HG02763 (cell line): ENCODE results near the gene PHF12.
A peak's percentile ranks its signal among the peaks of the same experiment; 100 is the strongest.
"Not testable (repeated sequence)": the region's sequence is repeated elsewhere in the genome, so short reads cannot be mapped to it uniquely, and the experiment has no call there.

Experiments
- ATAC-seq: cut with Tn5 transposase; IDR thresholded peaks from one replicate; pipeline ENCODE4 v1.9.1; 2021; ENCODE audit warnings: mild to moderate bottlenecking, moderate library complexity; ENCODE audit not compliant: unreplicated experiment

PHF12 gene

GRCh38 chr17:28904800-28905199, 46.5 kb downstream of the PHF12 start:
- no peak for ATAC-seq

- ATAC-seq: not testable (repeated sequence)
Observed at GRCh38 chr17:28903546-28903841, 47.8 kb downstream of the PHF12 start.

- ATAC-seq: peak; percentile 84
Observed at GRCh38 chr17:28902819-28903545, 48.3 kb downstream of the PHF12 start, which contains the start of gene DHRS13. DHRS13 (minus strand) TSS chr17:28903079; CDS start chr17:28902944, 135 bp downstream.

- peak; percentile 10 for ATAC-seq
Observed at GRCh38 chr17:28901866-28902818, 49.2 kb downstream of the PHF12 start.

GRCh38 chr17:28900986-28901726, 50.2 kb downstream of the PHF12 start:
- ATAC-seq: no peak

- no peak for ATAC-seq
Observed at GRCh38 chr17:28899212-28899815, 52.0 kb downstream of the PHF12 start.

GRCh38 chr17:28898527-28898955, 52.8 kb downstream of the PHF12 start:
- no peak for ATAC-seq

GRCh38 chr17:28897769-28898526, 53.4 kb downstream of the PHF12 start:
- no peak for ATAC-seq

GRCh38 chr17:28896884-28897768, 54.2 kb downstream of the PHF12 start, which contains the start of gene FLOT2:
FLOT2 (minus strand) TSS chr17:28897733; CDS start chr17:28897574, 159 bp downstream.
- no peak for ATAC-seq

GRCh38 chr17:28896491-28896883, 54.8 kb downstream of the PHF12 start:
- no peak for ATAC-seq

GRCh38 chr17:28895794-28896447, 55.4 kb downstream of the PHF12 start:
- no peak for ATAC-seq

- not testable (repeated sequence) for ATAC-seq
Observed at GRCh38 chr17:28893248-28894183, 57.8 kb downstream of the PHF12 start.

- ATAC-seq: no peak
Observed at GRCh38 chr17:28892024-28892423, 59.3 kb downstream of the PHF12 start.

- no peak for ATAC-seq
Observed at GRCh38 chr17:28891201-28891600, 60.1 kb downstream of the PHF12 start.

- no peak for ATAC-seq
Observed at GRCh38 chr17:28889996-28890395, 61.3 kb downstream of the PHF12 start.

- ATAC-seq: no peak
Observed at GRCh38 chr17:28888832-28889231, 62.5 kb downstream of the PHF12 start.

GRCh38 chr17:28887871-28888471, 63.3 kb downstream of the PHF12 start:
- no peak for ATAC-seq
